HepG2 (cell line): ENCODE measurements around the gene CAPS. TPM values are rescaled to one million over a fixed set of nuclear protein-coding genes. Genes with fewer than 3 reads are reported as not detected.
A peak's percentile ranks its signal among the peaks of the same experiment; 100 is the strongest.

Source experiments
- E2F5 ChIP-seq: sonication (generic); formaldehyde crosslinking; conservative IDR thresholded peaks from 2 replicates; pipeline ENCODE4 v1.4.0; 2020; ENCODE audit warnings: missing genetic modification reagents
- GABPA ChIP-seq, 2 experiments: IDR thresholded peaks; 2 replicates each; pipeline ENCODE4 v1.6.1; 2011 to 2016; ENCODE audit warnings: low read depth in 2 of 2, low read length in 1 of 2, missing biosample characterization in 1 of 2, missing genetic modification characterization in 1 of 2
- KLF15 ChIP-seq: sonication (generic); formaldehyde crosslinking; IDR thresholded peaks from 2 replicates; pipeline ENCODE4 v1.8.1; 2023; ENCODE audit warnings: borderline replicate concordance, mild to moderate bottlenecking, inconsistent platforms, missing genetic modification reagents, mixed read lengths
- NONO ChIP-seq, 2 experiments: fragments of 450-650 bp in 1 of 2; sonication (generic) in 1 of 2; formaldehyde crosslinking in 1 of 2; IDR thresholded peaks in 1 of 2; conservative IDR thresholded peaks in 1 of 2; 2 replicates each; pipeline versions ENCODE4 v1.6.1 to v1.8.0; 2017 to 2022; ENCODE audit warnings: mild to moderate bottlenecking in 1 of 2, missing genetic modification reagents in 1 of 2, moderate library complexity in 1 of 2
- POLR2AphosphoS5 ChIP-seq: IDR thresholded peaks from 2 replicates; pipeline ENCODE4 v1.6.1; 2012; ENCODE audit warnings: low read depth, low read length
- ZBTB7B ChIP-seq: sonication (generic); formaldehyde crosslinking; IDR thresholded peaks from 2 replicates; pipeline ENCODE4 v1.4.0; 2020; ENCODE audit warnings: missing genetic modification reagents
- ZC3H13 ChIP-seq: sonication (generic); formaldehyde crosslinking; IDR thresholded peaks from 2 replicates; pipeline ENCODE4 v1.8.1; 2023; ENCODE audit warnings: mild to moderate bottlenecking, missing genetic modification reagents, moderate library complexity
- ZNF343 ChIP-seq: sonication (generic); formaldehyde crosslinking; IDR thresholded peaks from 2 replicates; pipeline ENCODE4 v1.4.0; 2020; ENCODE audit warnings: mild to moderate bottlenecking, missing genetic modification reagents
- ZNF446 ChIP-seq: sonication (generic); formaldehyde crosslinking; IDR thresholded peaks from 2 replicates; pipeline ENCODE4 v1.5.0; 2020; ENCODE audit warnings: mild to moderate bottlenecking, missing genetic modification reagents
- ZNF615 ChIP-seq: sonication (generic); formaldehyde crosslinking; IDR thresholded peaks from 2 replicates; pipeline ENCODE4 v1.5.0; 2020; ENCODE audit warnings: mild to moderate bottlenecking, missing genetic modification reagents, borderline replicate concordance
- ZNF788 ChIP-seq: sonication (generic); formaldehyde crosslinking; IDR thresholded peaks from 2 replicates; pipeline ENCODE4 v1.5.0; 2020; ENCODE audit warnings: mild to moderate bottlenecking, missing genetic modification reagents, borderline replicate concordance
- ZSCAN25 ChIP-seq: sonication (generic); formaldehyde crosslinking; IDR thresholded peaks from 2 replicates; pipeline ENCODE4 v1.8.0; 2022; ENCODE audit warnings: mild to moderate bottlenecking, missing genetic modification reagents
- polyA plus RNA-seq, 8 experiments: library from polyadenylated mRNA; depleted of rRNA in 3 of 8; stranded (reverse) in 7 of 8; unstranded in 1 of 8; fragments of >200 nt; fragmentation: Illumina TruSeq in 4 of 8; extraction: Trizol in 4 of 8; gene quantifications; 2 replicates each; pipeline versions ENCODE4 v1.2.1 to v1.2.3, GENCODE V29; 2011 to 2016; ENCODE audit warnings: low read depth in 4 of 8, missing spikeins in 1 of 8, mixed read lengths in 1 of 8; ENCODE audit not compliant: insufficient read depth in 1 of 8
- total RNA-seq, 5 experiments: library from RNA; depleted of rRNA; stranded (reverse); fragments of >200 nt; fragmentation: Illumina TruSeq; extraction: Trizol; gene quantifications; 2 replicates each; pipeline ENCODE4 v1.2.3, GENCODE V29; 2016; ENCODE audit warnings: low read depth in 1 of 5
- TF ChIP-seq, protein P1 (sequence below): IDR thresholded peaks from 2 replicates; pipeline ENCODE4 v1.6.1; 2016
- TF ChIP-seq, protein P2 (sequence below): sonication (generic); formaldehyde crosslinking; IDR thresholded peaks from 2 replicates; pipeline ENCODE4 v1.5.1; 2020; ENCODE audit warnings: mild to moderate bottlenecking, missing genetic modification reagents, moderate library complexity
- TF ChIP-seq, protein P3 (sequence below): sonication (generic); formaldehyde crosslinking; IDR thresholded peaks from 2 replicates; pipeline ENCODE4 v1.4.0; 2020; ENCODE audit warnings: missing genetic modification reagents
- TF ChIP-seq, protein P4 (sequence below): sonication (generic); formaldehyde crosslinking; IDR thresholded peaks from 2 replicates; pipeline ENCODE4 v1.5.0; 2020; ENCODE audit warnings: mild to moderate bottlenecking, missing genetic modification reagents, moderate library complexity

Gene CAPS
- total and polyA plus RNA-seq, 2 of the 13 experiments (the other 11 are each of a cell fraction or from before 2014, with no cell fraction given) = 3.1 TPM

GRCh38 chr19:5908773-5909442 lies 5.1 kb upstream of the CAPS start (continued):
- TF ChIP-seq, protein P1, sequence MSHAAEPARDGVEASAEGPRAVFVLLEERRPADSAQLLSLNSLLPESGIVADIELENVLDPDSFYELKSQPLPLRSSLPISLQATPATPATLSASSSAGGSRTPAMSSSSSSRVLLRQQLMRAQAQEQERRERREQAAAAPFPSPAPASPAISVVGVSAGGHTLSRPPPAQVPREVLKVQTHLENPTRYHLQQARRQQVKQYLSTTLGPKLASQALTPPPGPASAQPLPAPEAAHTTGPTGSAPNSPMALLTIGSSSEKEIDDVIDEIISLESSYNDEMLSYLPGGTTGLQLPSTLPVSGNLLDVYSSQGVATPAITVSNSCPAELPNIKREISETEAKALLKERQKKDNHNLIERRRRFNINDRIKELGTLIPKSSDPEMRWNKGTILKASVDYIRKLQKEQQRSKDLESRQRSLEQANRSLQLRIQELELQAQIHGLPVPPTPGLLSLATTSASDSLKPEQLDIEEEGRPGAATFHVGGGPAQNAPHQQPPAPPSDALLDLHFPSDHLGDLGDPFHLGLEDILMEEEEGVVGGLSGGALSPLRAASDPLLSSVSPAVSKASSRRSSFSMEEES (CRISPR knock-in tag) = peak; percentile 44; the same call in 1 of the 2 replicates
- TF ChIP-seq, protein P2, sequence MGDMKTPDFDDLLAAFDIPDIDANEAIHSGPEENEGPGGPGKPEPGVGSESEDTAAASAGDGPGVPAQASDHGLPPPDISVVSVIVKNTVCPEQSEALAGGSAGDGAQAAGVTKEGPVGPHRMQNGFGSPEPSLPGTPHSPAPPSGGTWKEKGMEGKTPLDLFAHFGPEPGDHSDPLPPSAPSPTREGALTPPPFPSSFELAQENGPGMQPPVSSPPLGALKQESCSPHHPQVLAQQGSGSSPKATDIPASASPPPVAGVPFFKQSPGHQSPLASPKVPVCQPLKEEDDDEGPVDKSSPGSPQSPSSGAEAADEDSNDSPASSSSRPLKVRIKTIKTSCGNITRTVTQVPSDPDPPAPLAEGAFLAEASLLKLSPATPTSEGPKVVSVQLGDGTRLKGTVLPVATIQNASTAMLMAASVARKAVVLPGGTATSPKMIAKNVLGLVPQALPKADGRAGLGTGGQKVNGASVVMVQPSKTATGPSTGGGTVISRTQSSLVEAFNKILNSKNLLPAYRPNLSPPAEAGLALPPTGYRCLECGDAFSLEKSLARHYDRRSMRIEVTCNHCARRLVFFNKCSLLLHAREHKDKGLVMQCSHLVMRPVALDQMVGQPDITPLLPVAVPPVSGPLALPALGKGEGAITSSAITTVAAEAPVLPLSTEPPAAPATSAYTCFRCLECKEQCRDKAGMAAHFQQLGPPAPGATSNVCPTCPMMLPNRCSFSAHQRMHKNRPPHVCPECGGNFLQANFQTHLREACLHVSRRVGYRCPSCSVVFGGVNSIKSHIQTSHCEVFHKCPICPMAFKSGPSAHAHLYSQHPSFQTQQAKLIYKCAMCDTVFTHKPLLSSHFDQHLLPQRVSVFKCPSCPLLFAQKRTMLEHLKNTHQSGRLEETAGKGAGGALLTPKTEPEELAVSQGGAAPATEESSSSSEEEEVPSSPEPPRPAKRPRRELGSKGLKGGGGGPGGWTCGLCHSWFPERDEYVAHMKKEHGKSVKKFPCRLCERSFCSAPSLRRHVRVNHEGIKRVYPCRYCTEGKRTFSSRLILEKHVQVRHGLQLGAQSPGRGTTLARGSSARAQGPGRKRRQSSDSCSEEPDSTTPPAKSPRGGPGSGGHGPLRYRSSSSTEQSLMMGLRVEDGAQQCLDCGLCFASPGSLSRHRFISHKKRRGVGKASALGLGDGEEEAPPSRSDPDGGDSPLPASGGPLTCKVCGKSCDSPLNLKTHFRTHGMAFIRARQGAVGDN (CRISPR knock-in tag) = peak; percentile 84
- no peak for TF ChIP-seq ZNF615 (CRISPR knock-in tag)
- TF ChIP-seq ZSCAN25 = 0 out of 2 replicates have a peak, but pooled peaks have one; percentile 52
- TF ChIP-seq ZNF446 = no peak
- TF ChIP-seq, protein P3, sequence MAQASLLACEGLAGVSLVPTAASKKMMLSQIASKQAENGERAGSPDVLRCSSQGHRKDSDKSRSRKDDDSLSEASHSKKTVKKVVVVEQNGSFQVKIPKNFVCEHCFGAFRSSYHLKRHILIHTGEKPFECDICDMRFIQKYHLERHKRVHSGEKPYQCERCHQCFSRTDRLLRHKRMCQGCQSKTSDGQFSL (CRISPR knock-in tag) = no peak
- TF ChIP-seq ZC3H13 (CRISPR knock-in tag) = peak; percentile 42; the same call in 1 of the 2 replicates
- TF ChIP-seq GABPA (IDR thresholded peaks at IDR 0.05; ENCODE audit: low read depth, low read length) = no peak
- TF ChIP-seq GABPA (CRISPR knock-in tag; IDR thresholded peaks at IDR 0.05; ENCODE audit: low read depth) = no peak
- peak; percentile 94 for TF ChIP-seq ZBTB7B (CRISPR knock-in tag)
- no peak for TF ChIP-seq KLF15 (CRISPR knock-in tag)
- TF ChIP-seq, protein P4, sequence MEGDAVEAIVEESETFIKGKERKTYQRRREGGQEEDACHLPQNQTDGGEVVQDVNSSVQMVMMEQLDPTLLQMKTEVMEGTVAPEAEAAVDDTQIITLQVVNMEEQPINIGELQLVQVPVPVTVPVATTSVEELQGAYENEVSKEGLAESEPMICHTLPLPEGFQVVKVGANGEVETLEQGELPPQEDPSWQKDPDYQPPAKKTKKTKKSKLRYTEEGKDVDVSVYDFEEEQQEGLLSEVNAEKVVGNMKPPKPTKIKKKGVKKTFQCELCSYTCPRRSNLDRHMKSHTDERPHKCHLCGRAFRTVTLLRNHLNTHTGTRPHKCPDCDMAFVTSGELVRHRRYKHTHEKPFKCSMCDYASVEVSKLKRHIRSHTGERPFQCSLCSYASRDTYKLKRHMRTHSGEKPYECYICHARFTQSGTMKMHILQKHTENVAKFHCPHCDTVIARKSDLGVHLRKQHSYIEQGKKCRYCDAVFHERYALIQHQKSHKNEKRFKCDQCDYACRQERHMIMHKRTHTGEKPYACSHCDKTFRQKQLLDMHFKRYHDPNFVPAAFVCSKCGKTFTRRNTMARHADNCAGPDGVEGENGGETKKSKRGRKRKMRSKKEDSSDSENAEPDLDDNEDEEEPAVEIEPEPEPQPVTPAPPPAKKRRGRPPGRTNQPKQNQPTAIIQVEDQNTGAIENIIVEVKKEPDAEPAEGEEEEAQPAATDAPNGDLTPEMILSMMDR (CRISPR knock-in tag) = peak; percentile 50
- TF ChIP-seq POLR2AphosphoS5 = 0 out of 2 replicates have a peak, but pooled peaks have one; percentile 25
- TF ChIP-seq E2F5 (CRISPR knock-in tag) = no peak
- TF ChIP-seq ZNF343 = peak; percentile 27; the same call in 1 of the 2 replicates
- TF ChIP-seq NONO (IDR thresholded peaks at IDR 0.05) = no peak
- peak; percentile 64; the same call in 1 of the 2 replicates for TF ChIP-seq NONO (CRISPR knock-in tag; conservative IDR thresholded peaks at IDR 0.05)
- TF ChIP-seq ZNF788 (CRISPR knock-in tag) = 0 out of 2 replicates have a peak, but pooled peaks have one; percentile 53
